HCT116 (cell line): Measurements from ENCODE around the gene BABAM2. TPM values are rescaled to one million over a fixed set of nuclear protein-coding genes. Genes with fewer than 3 reads are reported as not detected.

Source experiments
- ATAC-seq: fragments of 200-7000 bp; cut with Tn5 transposase; 2 replicates; pipeline ENCODE4 v1.9.1; 2020; ENCODE audit warnings: mild to moderate bottlenecking, moderate library complexity
- BruUV-seq: library from RNA; stranded (reverse); fragments of 400-500 nt; replicated peaks from 2 replicates; lab custom pipeline; 2021; lab: Mats Ljungman, UMichigan
- CTCF ChIA-PET: fragments of 300-600 bp; sonication (Branson Sonifier 250); formaldehyde crosslinking; loops from one replicate; lab custom pipeline; 2021; ENCODE audit warnings: antibody characterized with exemption; lab: Charles Lee
- POLR2A ChIA-PET: fragments of 300-600, 350-600 bp; sonication (Branson Sonifier 250); formaldehyde crosslinking; loops from one replicate; lab custom pipeline; 2021; ENCODE audit warnings: antibody characterized with exemption; lab: Charles Lee
- RAD21 ChIA-PET, 2 experiments: fragments of 300-600 bp; sonication (Branson Sonifier 250); formaldehyde crosslinking; loops; one replicate each; lab custom pipeline; 2023; ENCODE audit warnings: low total read pairs in 2 of 2; ENCODE audit not compliant: uncharacterized antibody in 2 of 2, unreplicated experiment in 2 of 2, low non-redundant PET in 1 of 2; lab: Charles Lee
- DNase-seq: peaks from one replicate; pipeline ENCODE4 v3.0.0-alpha.2; 2010; ENCODE audit warnings: low read depth, low spot score
- H2AFZ ChIP-seq: fragments of 200-600 bp; shearing (Covaris generic), sonication (generic); 2 replicates; pipeline ENCODE4 v1.6.1; 2017; ENCODE audit warnings: low read depth, mixed run types, mixed read lengths, antibody characterized with exemption, low read length; ENCODE audit not compliant: poor library complexity, severe bottlenecking
- H3K27ac ChIP-seq: 2 replicates; pipeline ENCODE4 v1.5.1; 2012; ENCODE audit warnings: low read depth, low read length
- H3K27me3 ChIP-seq: fragments of 200-600 bp; sonication (generic); 2 replicates; pipeline ENCODE4 v1.6.1; 2016; ENCODE audit warnings: mixed run types, low read length, mixed read lengths; ENCODE audit not compliant: insufficient read depth
- H3K36me3 ChIP-seq, 2 experiments: fragments of 200-500 bp in 1 of 2; fragments of 200-600 bp in 1 of 2; sonication (Bioruptor generic) in 1 of 2; sonication (generic) in 1 of 2; 2 replicates each; pipeline versions ENCODE4 v1.5.1 to v1.6.1; 2014 to 2016; ENCODE audit warnings: low read length in 2 of 2, inconsistent platforms in 1 of 2, mixed read lengths in 1 of 2, mixed run types in 1 of 2; ENCODE audit not compliant: insufficient read depth in 2 of 2, control insufficient read depth in 1 of 2
- H3K4me1 ChIP-seq, 2 experiments: fragments of 200-600 bp in 1 of 2; sonication (generic) in 1 of 2; 2 replicates each; pipeline versions ENCODE4 v1.5.1 to v1.6.1; 2012 to 2017; ENCODE audit warnings: low read length in 2 of 2, inconsistent platforms in 1 of 2, mild to moderate bottlenecking in 1 of 2, mixed read lengths in 1 of 2, mixed run types in 1 of 2, moderate library complexity in 1 of 2; ENCODE audit not compliant: insufficient read depth in 2 of 2, control insufficient read depth in 1 of 2
- H3K4me2 ChIP-seq: fragments of 200-600 bp; sonication (generic); 2 replicates; pipeline ENCODE4 v1.6.1; 2017; ENCODE audit warnings: mixed run types, low read length, mixed read lengths
- H3K4me3 ChIP-seq, 2 experiments: fragments of 200-600 bp in 1 of 2; sonication (generic) in 1 of 2; replicated peaks in 1 of 2; 2 replicates each; pipeline ENCODE4 v1.5.1; 2011 to 2016; ENCODE audit warnings: low read length in 2 of 2, control low read depth in 1 of 2, low read depth in 1 of 2, mild to moderate bottlenecking in 1 of 2, mixed read lengths in 1 of 2, mixed run types in 1 of 2
- H3K79me2 ChIP-seq: fragments of 200-600 bp; sonication (generic); 2 replicates; pipeline ENCODE4 v1.6.1; 2017; ENCODE audit warnings: mild to moderate bottlenecking, mixed run types, low read length, moderate library complexity, mixed read lengths; ENCODE audit not compliant: insufficient read depth
- H3K9ac ChIP-seq: fragments of 200-600 bp; sonication (generic); 2 replicates; pipeline ENCODE4 v1.6.1; 2016; ENCODE audit warnings: low read length, mixed read lengths
- H3K9me2 ChIP-seq: fragments of 200-600 bp; sonication (generic), shearing (Covaris generic); 2 replicates; pipeline ENCODE4 v1.6.1; 2017; ENCODE audit warnings: mixed run types, mild to moderate bottlenecking, moderate library complexity; ENCODE audit not compliant: insufficient read depth
- H3K9me3 ChIP-seq, 2 experiments: fragments of 200-500 bp in 1 of 2; fragments of 200-600 bp in 1 of 2; sonication (Bioruptor generic) in 1 of 2; sonication (generic) in 1 of 2; 2 replicates each; pipeline ENCODE4 v1.6.1; 2014 to 2017; ENCODE audit warnings: low read length in 2 of 2, mixed read lengths in 2 of 2, inconsistent platforms in 1 of 2, low read depth in 1 of 2, mild to moderate bottlenecking in 1 of 2, mixed run types in 1 of 2, moderate library complexity in 1 of 2; ENCODE audit not compliant: control insufficient read depth in 1 of 2, insufficient read depth in 1 of 2
- H4K20me1 ChIP-seq: fragments of 200-600 bp; sonication (generic), shearing (Covaris generic); 2 replicates; pipeline ENCODE4 v1.6.1; 2017; ENCODE audit warnings: mixed run types, mild to moderate bottlenecking, moderate library complexity; ENCODE audit not compliant: insufficient read depth
- CEBPB ChIP-seq: IDR thresholded peaks from 2 replicates; pipeline ENCODE4 v1.6.1; 2012; ENCODE audit warnings: low read depth
- CTCF ChIP-seq, 3 experiments: fragments of 200-600 bp in 1 of 3; sonication (generic) in 1 of 3; IDR thresholded peaks in 2 of 3; conservative IDR thresholded peaks in 1 of 3; 2 replicates each; pipeline ENCODE4 v1.5.1; 2012 to 2017; ENCODE audit warnings: low read depth in 2 of 3, low read length in 2 of 3, antibody characterized with exemption in 1 of 3, borderline replicate concordance in 1 of 3, control low read depth in 1 of 3, mild to moderate bottlenecking in 1 of 3, mixed read lengths in 1 of 3, mixed run types in 1 of 3, moderate library complexity in 1 of 3; ENCODE audit not compliant: insufficient read depth in 1 of 3
- EGR1 ChIP-seq: IDR thresholded peaks from 2 replicates; pipeline ENCODE4 v1.6.1; 2012; ENCODE audit warnings: low read depth
- EZH2phosphoT487 ChIP-seq: fragments of 200-600 bp; IDR thresholded peaks from 2 replicates; pipeline ENCODE4 v1.6.1; 2018; ENCODE audit warnings: antibody characterized with exemption, borderline replicate concordance
- JUND ChIP-seq: IDR thresholded peaks from 2 replicates; pipeline ENCODE4 v1.6.1; 2012
- POLR2A ChIP-seq: IDR thresholded peaks from 2 replicates; pipeline ENCODE4 v1.7.0; 2011; ENCODE audit warnings: borderline replicate concordance; ENCODE audit not compliant: insufficient read depth, insufficient read length; ENCODE audit errors: extremely low read depth
- POLR2AphosphoS5 ChIP-seq: IDR thresholded peaks from 2 replicates; pipeline ENCODE4 v1.6.1; 2011; ENCODE audit warnings: mild to moderate bottlenecking, low read depth, low read length, moderate library complexity
- RAD21 ChIP-seq: IDR thresholded peaks from 2 replicates; pipeline ENCODE4 v1.6.1; 2012; ENCODE audit warnings: low read depth, mild to moderate bottlenecking
- REST ChIP-seq: IDR thresholded peaks from 2 replicates; pipeline ENCODE4 v1.6.1; 2012; ENCODE audit warnings: low read depth
- SIN3A ChIP-seq: IDR thresholded peaks from 2 replicates; pipeline ENCODE4 v1.6.1; 2012; ENCODE audit warnings: low read depth
- SP1 ChIP-seq: IDR thresholded peaks from 2 replicates; pipeline ENCODE4 v1.6.1; 2012; ENCODE audit warnings: low read depth
- ZBTB33 ChIP-seq: IDR thresholded peaks from 2 replicates; pipeline ENCODE4 v1.6.1; 2011; ENCODE audit warnings: mild to moderate bottlenecking, low read length, moderate library complexity; ENCODE audit not compliant: insufficient replicate concordance; ENCODE audit errors: extremely low read depth
- ZFX ChIP-seq: fragments of 450-650 bp; IDR thresholded peaks from 2 replicates; pipeline ENCODE4 v1.6.1; 2017
- intact Hi-C: fragments of 100-400 bp; cut with micrococcal nuclease; formaldehyde crosslinking; loops from 2 replicates; pipeline ENCODE4 v1.10.0; 2022
- total RNA-seq: library from RNA; stranded (reverse); gene quantifications from one replicate; pipeline ENCODE4 v1.2.1, GENCODE V29; 2021; ENCODE audit not compliant: unreplicated experiment

The BABAM2 gene
- total RNA-seq, 1 experiment from 2014 or later: 23.8 TPM

GRCh38 chr2:27856956-27857355 is 33.6 kb upstream of the BABAM2 start:
- intact Hi-C loops: no loop called here
- DNase-seq (no peak), ATAC-seq (no peak)
- TF ChIP-seq ZFX: no peak
- TF ChIP-seq CTCF (IDR thresholded peaks at IDR 0.05 in 2 of 3, conservative IDR thresholded peaks at IDR 0.05 in 1 of 3; ENCODE audit: borderline replicate concordance in 1 of 3, insufficient read depth in 1 of 3, low read depth in 2 of 3, low read length in 2 of 3): no peak
- TF ChIP-seq EZH2phosphoT487: no peak
- TF ChIP-seq CEBPB: no peak
- TF ChIP-seq REST: no peak
- TF ChIP-seq POLR2A: no peak
- no peak for TF ChIP-seq JUND
- TF ChIP-seq SP1: no peak
- TF ChIP-seq POLR2AphosphoS5: no peak
- TF ChIP-seq RAD21: no peak
- TF ChIP-seq SIN3A: no peak
- TF ChIP-seq ZBTB33: no peak
- TF ChIP-seq EGR1: no peak
- ChIA-PET POLR2A (no interaction called here), RAD21 (no interaction called here), CTCF (no interaction called here)
- H2AFZ ChIP-seq: no peak overlapping the region
- H3K9me2 ChIP-seq: no peaks in the 10 kb centered on the region
- H3K79me2 ChIP-seq: no peaks in the 10 kb centered on the region
- no peak overlapping the region for H3K9ac ChIP-seq
- no TSS peak for BruUV-seq
- H3K4me1 ChIP-seq: peaks cover 0 to 3% of the 10 kb centered on the region in 2 experiments; a peak in 1 of 4 replicates
- H3K9me3 ChIP-seq: 0 out of 4 replicates have a peak, but pooled peaks cover 0 to 5% of the 10 kb centered on the region in 2 experiments
- H3K27me3 ChIP-seq: no peaks in the 10 kb centered on the region
- no peak overlapping the region for H3K4me3 ChIP-seq
- no peak overlapping the region for H3K27ac ChIP-seq
- H4K20me1 ChIP-seq: no peaks in the 10 kb centered on the region
- no peak overlapping the region for H3K4me2 ChIP-seq
- no peaks in the 10 kb centered on the region for H3K36me3 ChIP-seq
